HepG2 (cell line): ENCODE data around the gene NAT10. TPM values are rescaled to one million over a fixed set of nuclear protein-coding genes. Genes with fewer than 3 reads are reported as not detected.

Source experiments
- ATAC-seq: fragments of 200-7000 bp; cut with Tn5 transposase; 3 replicates; pipeline ENCODE4 v1.9.1; 2020; ENCODE audit warnings: mild to moderate bottlenecking, moderate library complexity
- BruUV-seq: library from RNA; stranded (reverse); fragments of 400-500 nt; replicated peaks from 2 replicates; lab custom pipeline; 2021; lab: Mats Ljungman, UMichigan
- CTCF ChIA-PET: fragments of 300-600 bp; formaldehyde crosslinking; extraction: SDS; loops from one replicate; lab custom pipeline; 2021; ENCODE audit warnings: low total read pairs, inconsistent platforms, low intra/inter-chr PET ratio; lab: Yijun Ruan, JAX
- POLR2A ChIA-PET: fragments of 350-600 bp; sonication (Branson Sonifier 250); formaldehyde crosslinking; loops from one replicate; lab custom pipeline; 2020; ENCODE audit warnings: antibody characterized with exemption, inconsistent platforms; lab: Yijun Ruan, JAX
- DNase-seq: peaks from one replicate; pipeline ENCODE4 v3.0.0-alpha.2; 2015; ENCODE audit warnings: low spot score
- FAIRE-seq: peaks from 3 replicates; lab custom pipeline; 2011; peaks lifted over from hg19 to GRCh38; lab: Jason Lieb, UNC
- H2AFZ ChIP-seq: one replicate; pipeline ENCODE4 v1.6.1; 2011; ENCODE audit warnings: low read length, inconsistent platforms
- H3K27ac ChIP-seq: fragments of 300-600 bp; 3 replicates; pipeline ENCODE4 v1.8.0; 2011; ENCODE audit warnings: mixed run types, mild to moderate bottlenecking, mixed read lengths, low read length, inconsistent platforms; ENCODE audit not compliant: insufficient read depth; ENCODE audit errors: extremely low read length
- H3K27me3 ChIP-seq, 2 experiments: fragments of 200-600 bp in 1 of 2; 2 replicates in 1 of 2; 3 replicates in 1 of 2; pipeline versions ENCODE4 v1.6.0 to v1.8.0; 2011; ENCODE audit warnings: low read length in 2 of 2, mild to moderate bottlenecking in 2 of 2, moderate library complexity in 2 of 2, inconsistent platforms in 1 of 2; ENCODE audit not compliant: insufficient read depth in 2 of 2, control insufficient read depth in 1 of 2
- H3K36me3 ChIP-seq, 2 experiments: fragments of 200-600 bp in 1 of 2; replicated peaks in 1 of 2; 2 replicates in 1 of 2; 3 replicates in 1 of 2; pipeline versions ENCODE4 v1.5.1 to v1.8.0; 2011; ENCODE audit warnings: low read length in 2 of 2, inconsistent platforms in 1 of 2; ENCODE audit not compliant: insufficient read depth in 2 of 2, control insufficient read depth in 1 of 2
- H3K4me1 ChIP-seq: 2 replicates; pipeline ENCODE4 v1.5.1; 2012; ENCODE audit warnings: low read length, inconsistent platforms; ENCODE audit not compliant: insufficient read depth
- H3K4me2 ChIP-seq: 2 replicates; pipeline ENCODE4 v1.6.0; 2011; ENCODE audit warnings: low read depth, low read length, inconsistent platforms
- H3K4me3 ChIP-seq, 3 experiments: fragments of 200-600 bp in 1 of 3; sonication (generic), shearing (Covaris generic) in 1 of 3; replicated peaks in 1 of 3; 2 replicates each; pipeline ENCODE4 v1.5.1; 2011 to 2016; ENCODE audit warnings: low read length in 3 of 3, inconsistent platforms in 2 of 3, low read depth in 2 of 3, mild to moderate bottlenecking in 2 of 3, control low read depth in 1 of 3, mixed read lengths in 1 of 3; ENCODE audit not compliant: insufficient read depth in 1 of 3
- H3K79me2 ChIP-seq: one replicate; pipeline ENCODE4 v1.6.1; 2011; ENCODE audit warnings: low read length, inconsistent platforms; ENCODE audit not compliant: insufficient read depth
- H3K9ac ChIP-seq: 2 replicates; pipeline ENCODE4 v1.6.0; 2011; ENCODE audit warnings: mild to moderate bottlenecking, low read depth, low read length, inconsistent platforms; ENCODE audit not compliant: insufficient read depth
- H3K9me3 ChIP-seq: 2 replicates; pipeline ENCODE4 v1.5.1; 2012; ENCODE audit warnings: mild to moderate bottlenecking, low read length
- H4K20me1 ChIP-seq: 2 replicates; pipeline ENCODE4 v1.6.0; 2011; ENCODE audit warnings: inconsistent platforms, mild to moderate bottlenecking, low read length, moderate library complexity; ENCODE audit not compliant: insufficient read depth
- FOXA1 ChIP-seq, 2 experiments: fragments of 450-650 bp in 1 of 2; sonication (generic) in 1 of 2; formaldehyde crosslinking in 1 of 2; IDR thresholded peaks; 2 replicates each; pipeline versions ENCODE4 v1.4.0 to v1.6.1; 2016 to 2020; ENCODE audit warnings: missing genetic modification reagents in 1 of 2
- THRA ChIP-seq: sonication (generic); formaldehyde crosslinking; IDR thresholded peaks from 2 replicates; pipeline ENCODE4 v1.4.0; 2020; ENCODE audit warnings: missing genetic modification reagents, borderline replicate concordance
- ZNF34 ChIP-seq: sonication (generic); formaldehyde crosslinking; IDR thresholded peaks from 2 replicates; pipeline ENCODE4 v1.4.0; 2020; ENCODE audit warnings: mild to moderate bottlenecking, missing genetic modification reagents, borderline replicate concordance
- ZNF878 ChIP-seq: sonication (generic); formaldehyde crosslinking; IDR thresholded peaks from 2 replicates; pipeline ENCODE4 v1.8.1; 2023; ENCODE audit warnings: mild to moderate bottlenecking, missing genetic modification reagents, moderate library complexity
- WGBS: methylation state at CpG from one replicate; pipeline ENCODE4 v1.1.6; 2017; ENCODE audit warnings: low lambda C conversion rate; 5-methylcytosine and 5-hydroxymethylcytosine counted together
- in situ Hi-C: cut with HindIII; loops from 2 replicates; pipeline ENCODE4 v1.10.0; 2017; ENCODE audit warnings: low pct_unique_long_range_greater_than_20kb; ENCODE audit not compliant: extremely low pct_ligation_motif_present
- intact Hi-C: fragments of 100-400 bp; cut with micrococcal nuclease; formaldehyde crosslinking; loops from one replicate; pipeline ENCODE4 v1.10.0; 2022; ENCODE audit not compliant: unreplicated experiment
- polyA plus RNA-seq, 8 experiments: library from polyadenylated mRNA; depleted of rRNA in 3 of 8; stranded (reverse) in 7 of 8; unstranded in 1 of 8; fragments of >200 nt; fragmentation: Illumina TruSeq in 4 of 8; extraction: Trizol in 4 of 8; gene quantifications; 2 replicates each; pipeline versions ENCODE4 v1.2.1 to v1.2.3, GENCODE V29; 2011 to 2016; ENCODE audit warnings: low read depth in 4 of 8, missing spikeins in 1 of 8, mixed read lengths in 1 of 8; ENCODE audit not compliant: insufficient read depth in 1 of 8
- total RNA-seq, 5 experiments: library from RNA; depleted of rRNA; stranded (reverse); fragments of >200 nt; fragmentation: Illumina TruSeq; extraction: Trizol; gene quantifications; 2 replicates each; pipeline ENCODE4 v1.2.3, GENCODE V29; 2016; ENCODE audit warnings: low read depth in 1 of 5
- TF ChIP-seq, protein P1 (sequence below): sonication (generic); formaldehyde crosslinking; IDR thresholded peaks from 2 replicates; pipeline ENCODE4 v1.5.1; 2020; ENCODE audit warnings: missing genetic modification reagents, mild to moderate bottlenecking, borderline replicate concordance

Gene NAT10
- total and polyA plus RNA-seq, 2 of the 13 experiments (the other 11 are each of a cell fraction or from before 2014, with no cell fraction given) = 33.9 to 51.9 TPM

DNA sequence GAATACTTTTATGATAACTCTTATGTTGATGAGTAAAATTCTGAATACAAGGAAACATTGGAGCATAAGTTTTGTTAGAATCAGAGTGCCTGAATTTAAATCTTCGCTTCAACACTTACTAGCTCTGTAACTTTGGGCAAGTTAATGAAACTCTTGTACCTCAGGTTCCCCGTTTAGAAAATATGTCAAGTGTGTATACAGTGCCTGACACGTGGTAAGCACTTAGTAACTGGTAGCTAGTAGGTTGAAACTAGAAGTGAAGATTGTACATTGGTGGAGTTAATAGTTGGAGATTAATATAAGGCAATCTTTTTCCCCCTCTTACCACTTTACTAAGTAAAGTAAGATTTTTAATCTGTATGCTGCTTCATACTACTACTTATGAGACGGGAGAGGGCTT is 24.8 kb upstream of the NAT10 start:
- H3K36me3 ChIP-seq = peaks cover 18 to 88% of the 10 kb centered on the region in 2 experiments
- FAIRE-seq (no peak), ATAC-seq (no peak), DNase-seq (no peak)
- H2AFZ ChIP-seq = no peak overlapping the region
- H3K4me1 ChIP-seq = peaks cover 9% of the 10 kb centered on the region
- WGBS = 96% methylated on average over 4 of the region's 4 CpGs
- TF ChIP-seq, protein P1, sequence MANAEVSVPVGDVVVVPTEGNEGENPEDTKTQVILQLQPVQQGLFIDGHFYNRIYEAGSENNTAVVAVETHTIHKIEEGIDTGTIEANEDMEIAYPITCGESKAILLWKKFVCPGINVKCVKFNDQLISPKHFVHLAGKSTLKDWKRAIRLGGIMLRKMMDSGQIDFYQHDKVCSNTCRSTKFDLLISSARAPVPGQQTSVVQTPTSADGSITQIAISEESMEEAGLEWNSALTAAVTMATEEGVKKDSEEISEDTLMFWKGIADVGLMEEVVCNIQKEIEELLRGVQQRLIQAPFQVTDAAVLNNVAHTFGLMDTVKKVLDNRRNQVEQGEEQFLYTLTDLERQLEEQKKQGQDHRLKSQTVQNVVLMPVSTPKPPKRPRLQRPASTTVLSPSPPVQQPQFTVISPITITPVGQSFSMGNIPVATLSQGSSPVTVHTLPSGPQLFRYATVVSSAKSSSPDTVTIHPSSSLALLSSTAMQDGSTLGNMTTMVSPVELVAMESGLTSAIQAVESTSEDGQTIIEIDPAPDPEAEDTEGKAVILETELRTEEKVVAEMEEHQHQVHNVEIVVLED (CRISPR knock-in tag) = no peak
- no peak for TF ChIP-seq ZNF34 (CRISPR knock-in tag)
- no peak for TF ChIP-seq ZNF878 (CRISPR knock-in tag)
- no peak overlapping the region for H3K9ac ChIP-seq
- H3K27ac ChIP-seq = no peak overlapping the region
- CTCF ChIA-PET = no interaction called here
- POLR2A ChIA-PET = no interaction called here
- H4K20me1 ChIP-seq = peaks cover 3% of the 10 kb centered on the region; the same call in 1 of the 2 replicates
- BruUV-seq = no TSS peak
- intact Hi-C loops (no loop called here), in situ Hi-C loops (no loop called here)
- no peaks in the 10 kb centered on the region for H3K27me3 ChIP-seq
- H3K9me3 ChIP-seq = no peaks in the 10 kb centered on the region
- no peak overlapping the region for H3K4me2 ChIP-seq
- peaks cover 16% of the 10 kb centered on the region for H3K79me2 ChIP-seq
- no peak overlapping the region for H3K4me3 ChIP-seq

GRCh38 chr11:34084637-34085036 is 20.8 kb upstream of the NAT10 start:
- H3K27me3 ChIP-seq = no peaks in the 10 kb centered on the region
- no peak overlapping the region for H2AFZ ChIP-seq
- no peak for DNase-seq
- in situ Hi-C loops = no loop called here
- H3K9ac ChIP-seq = no peak overlapping the region
- CTCF ChIA-PET = no interaction called here
- TF ChIP-seq THRA (CRISPR knock-in tag) (no peak), FOXA1 (IDR thresholded peaks at IDR 0.05) (0 out of 2 replicates have a peak, but pooled peaks have one; percentile 62), FOXA1 (CRISPR knock-in tag; IDR thresholded peaks at IDR 0.05) (no peak)
- H3K9me3 ChIP-seq = no peaks in the 10 kb centered on the region
- intact Hi-C loops = no loop called here
- 94% methylated on average over 2 of the region's 2 CpGs for WGBS
- H3K4me3 ChIP-seq = no peak overlapping the region
- peaks cover 5% of the 10 kb centered on the region for H3K79me2 ChIP-seq
- no peak overlapping the region for H3K4me2 ChIP-seq
- no peak overlapping the region for H3K27ac ChIP-seq
- BruUV-seq = no TSS peak
- peaks cover 9% of the 10 kb centered on the region for H3K4me1 ChIP-seq
- H3K36me3 ChIP-seq = peaks cover 18 to 84% of the 10 kb centered on the region in 2 experiments
- FAIRE-seq = no peak
- POLR2A ChIA-PET = no interaction called here
- peaks cover 3% of the 10 kb centered on the region; the same call in 1 of the 2 replicates for H4K20me1 ChIP-seq
- ATAC-seq = no peak
